Measurements from ENCODE around the gene FBXO40.

- no peak for TF ChIP-seq CTCF (IDR thresholded peaks at IDR 0.05)
- TF ChIP-seq POLR2A (IDR thresholded peaks at IDR 0.05), result no peak
Measured at GRCh38 chr3:121574449-121574848, 18.7 kb upstream of the FBXO40 start.

Measured in right lobe of liver (tissue), 4 donors.